ENCODE measurements around the gene IFI27L1.
A peak's percentile ranks its signal among the peaks of the same experiment; 100 is the strongest.

The IFI27L1 gene

DNA sequence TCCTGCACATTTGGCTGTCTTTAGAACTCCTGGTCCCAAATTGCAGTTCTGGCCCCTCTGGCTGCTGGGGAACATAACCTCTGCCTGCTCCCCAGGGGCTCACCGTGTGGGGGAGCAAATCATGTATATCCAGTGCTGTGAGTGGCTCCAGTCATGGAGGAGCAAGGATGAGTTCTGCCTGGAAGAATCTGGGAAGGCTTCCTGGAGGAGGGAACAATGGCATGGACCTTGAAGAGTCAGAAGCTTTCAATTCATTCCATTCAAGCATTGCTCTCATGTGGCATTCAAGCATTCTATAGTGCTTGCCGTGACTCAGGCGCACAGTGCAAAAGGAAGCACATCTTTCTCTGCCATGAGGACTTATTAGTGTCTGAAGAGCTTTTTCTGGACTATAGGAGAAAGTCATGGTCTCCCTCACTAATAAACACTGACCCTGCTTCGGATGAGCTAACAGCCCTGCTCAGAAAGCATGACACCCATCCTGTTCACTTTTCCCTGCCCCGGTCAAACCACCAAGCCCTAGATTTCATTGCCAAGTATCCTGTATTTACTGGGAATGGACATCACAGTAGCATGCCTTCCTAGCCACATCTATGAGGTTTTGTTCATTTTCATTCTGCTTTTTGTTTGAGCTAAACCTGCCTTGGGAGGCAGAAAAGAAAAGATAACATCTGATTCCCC lies 32.9 kb downstream of the IFI27L1 start:
- no peak for DNase-seq (ENCODE audit: low read depth, low spot score)

DNA sequence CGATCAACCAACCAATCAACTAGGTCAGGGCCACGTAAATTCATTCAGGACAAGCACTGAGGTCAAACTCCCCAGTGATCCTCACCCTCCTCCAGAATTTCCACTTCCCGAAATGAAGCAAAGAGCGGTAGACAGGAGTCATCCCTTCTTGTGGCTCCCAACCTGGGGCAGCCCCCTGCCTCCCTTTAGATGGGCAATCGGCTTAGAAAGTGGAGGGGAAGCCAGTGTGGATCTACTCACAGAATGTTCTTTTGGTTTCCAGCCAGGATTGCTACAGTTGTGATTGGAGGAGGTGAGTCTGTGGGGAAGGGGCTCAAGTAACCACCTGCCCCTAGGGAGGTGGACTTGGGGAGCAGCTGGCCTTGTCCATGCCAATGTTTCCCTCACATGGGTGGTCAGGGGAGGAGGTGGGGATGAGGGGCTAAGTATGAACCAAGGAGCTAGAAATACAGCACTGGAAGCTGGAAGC lies 33.5 kb downstream of the IFI27L1 start:
- DNase-seq (ENCODE audit: low read depth, low spot score), result no peak

DNA sequence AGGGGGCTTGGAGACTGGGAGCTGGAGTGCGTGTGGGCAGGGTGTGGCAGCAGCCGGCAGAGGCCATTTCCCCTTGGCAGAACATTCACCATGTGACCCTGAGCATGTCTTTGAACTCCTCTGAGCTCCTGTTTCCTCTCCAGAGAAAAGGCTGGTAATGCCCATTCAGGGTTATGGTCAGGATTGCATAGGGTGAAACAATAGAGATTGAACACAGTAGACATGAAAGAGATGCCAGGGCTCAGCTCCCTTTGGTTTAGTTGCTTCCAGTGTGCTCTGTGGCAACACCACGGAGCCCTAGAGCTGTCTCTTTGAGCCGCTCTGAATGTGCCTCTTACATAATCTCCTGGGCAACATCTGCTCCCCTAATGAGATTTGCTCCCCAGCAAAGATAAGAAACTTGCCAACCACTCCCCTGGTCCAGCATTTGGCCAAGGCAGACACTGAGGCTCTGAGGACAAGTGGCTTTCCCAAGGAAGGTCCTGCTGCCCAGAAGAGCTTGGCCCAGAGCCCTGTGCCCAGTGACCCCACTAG lies 34.0 kb downstream of the IFI27L1 start:
- no peak for DNase-seq (ENCODE audit: low read depth, low spot score)

DNA sequence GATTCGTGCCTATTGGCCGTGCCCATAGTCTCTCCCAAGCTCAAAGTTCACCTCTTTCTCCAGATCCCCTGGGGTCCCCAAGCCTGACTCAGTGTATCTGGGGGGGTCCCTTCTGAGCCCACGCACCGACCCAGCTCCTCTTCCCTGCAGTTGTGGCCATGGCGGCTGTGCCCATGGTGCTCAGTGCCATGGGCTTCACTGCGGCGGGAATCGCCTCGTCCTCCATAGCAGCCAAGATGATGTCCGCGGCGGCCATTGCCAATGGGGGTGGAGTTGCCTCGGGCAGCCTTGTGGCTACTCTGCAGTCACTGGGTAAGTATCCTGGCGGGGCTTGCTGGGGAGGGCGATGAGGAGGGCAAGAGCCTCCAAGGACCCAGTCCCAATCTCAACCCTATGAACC lies 34.5 kb downstream of the IFI27L1 start:
- DNase-seq (ENCODE audit: low read depth, low spot score), result no peak

DNA sequence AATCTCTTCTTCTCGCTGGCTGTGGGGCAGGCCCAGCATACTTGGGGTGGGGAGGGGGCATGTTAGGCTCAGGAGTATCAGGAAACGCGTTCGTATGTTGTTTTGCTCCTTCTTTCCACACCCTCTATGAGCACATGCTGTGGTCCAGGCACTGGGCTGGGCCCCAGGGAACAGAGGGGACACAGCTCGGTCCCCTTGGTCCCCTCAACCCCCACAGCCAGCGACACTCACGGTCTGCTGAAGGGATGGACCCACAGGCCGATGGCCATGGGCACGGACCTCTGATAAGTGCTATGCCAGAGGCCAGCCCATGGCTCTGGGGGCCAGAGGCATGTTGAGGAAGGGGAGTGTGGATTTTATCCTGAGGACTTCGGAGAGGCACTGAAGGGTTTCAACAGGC lies 35.6 kb downstream of the IFI27L1 start:
- no peak for DNase-seq (ENCODE audit: low read depth, low spot score)

DNA sequence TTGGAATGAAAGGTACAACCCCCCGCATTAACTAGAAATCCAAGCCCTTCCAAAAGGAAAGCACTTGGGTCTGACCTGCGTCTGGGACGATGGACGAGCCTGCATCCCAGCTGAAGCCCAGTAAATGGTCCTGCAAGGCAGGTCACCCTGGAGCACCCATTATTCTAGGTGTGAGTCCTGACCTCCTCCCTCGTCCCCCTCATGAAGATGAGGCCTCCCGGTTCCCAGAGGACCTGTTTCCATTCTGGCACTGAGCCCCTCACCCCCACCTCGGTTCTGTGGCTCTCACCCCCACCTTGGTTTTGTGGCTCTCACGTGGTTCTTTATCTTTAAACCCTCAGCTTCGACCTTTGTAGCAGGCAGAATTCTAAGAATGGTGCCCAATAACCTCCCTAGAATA lies 36.7 kb downstream of the IFI27L1 start:
- DNase-seq (ENCODE audit: low read depth, low spot score), result no peak

DNA sequence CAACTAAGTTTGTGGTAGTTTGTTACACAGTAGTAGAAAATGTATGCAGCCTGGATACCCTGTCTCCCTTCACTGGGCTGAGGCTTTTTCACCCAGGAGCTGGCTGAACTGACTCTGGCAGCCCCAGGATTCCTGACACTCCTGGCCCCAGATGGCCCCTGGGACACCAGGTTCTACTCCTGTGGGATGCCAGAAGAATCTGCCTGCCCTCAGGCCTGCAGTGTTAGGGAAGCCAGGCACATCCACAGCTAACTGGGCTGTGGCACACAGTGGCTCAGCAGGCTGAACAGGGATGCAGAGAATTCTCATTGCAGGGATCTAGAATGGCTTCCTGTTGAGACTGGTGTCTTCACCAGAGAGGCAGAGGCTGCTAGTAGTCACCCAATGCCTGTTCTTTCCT lies 38.0 kb downstream of the IFI27L1 start:
- DNase-seq (ENCODE audit: low read depth, low spot score), result no peak

DNA sequence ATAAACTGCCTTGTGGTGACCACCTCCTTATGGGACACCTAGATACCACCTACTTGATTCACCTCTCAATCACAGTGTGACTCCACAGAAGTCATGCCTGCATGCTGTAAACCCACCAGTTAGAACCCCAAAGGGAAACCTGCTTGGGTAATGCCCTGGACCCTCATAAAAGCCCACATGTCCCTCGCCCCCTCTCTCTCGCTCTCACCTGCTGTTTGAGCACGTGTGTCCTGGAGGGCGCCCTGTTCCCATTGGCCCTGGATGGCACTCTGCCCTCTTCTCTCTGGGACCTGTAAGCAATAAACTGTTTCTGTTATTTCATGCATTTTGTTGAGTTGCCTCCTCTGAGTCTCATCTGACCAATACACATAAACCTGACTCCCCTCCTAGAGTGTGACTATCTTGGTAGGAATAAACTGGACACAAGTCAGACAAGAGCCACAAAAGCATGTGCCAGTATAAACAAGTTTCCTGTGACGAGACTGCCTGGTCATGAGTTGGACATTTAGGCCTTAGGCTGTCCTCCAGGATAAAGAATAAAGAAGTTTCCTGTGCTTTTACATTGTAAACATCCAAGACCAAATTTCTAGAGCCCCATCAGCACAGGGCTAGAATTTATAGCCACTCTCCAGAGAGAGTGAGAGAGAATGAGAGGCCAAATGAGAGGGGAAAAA lies 39.7 kb downstream of the IFI27L1 start:
- no peak for DNase-seq (ENCODE audit: low read depth, low spot score)

DNA sequence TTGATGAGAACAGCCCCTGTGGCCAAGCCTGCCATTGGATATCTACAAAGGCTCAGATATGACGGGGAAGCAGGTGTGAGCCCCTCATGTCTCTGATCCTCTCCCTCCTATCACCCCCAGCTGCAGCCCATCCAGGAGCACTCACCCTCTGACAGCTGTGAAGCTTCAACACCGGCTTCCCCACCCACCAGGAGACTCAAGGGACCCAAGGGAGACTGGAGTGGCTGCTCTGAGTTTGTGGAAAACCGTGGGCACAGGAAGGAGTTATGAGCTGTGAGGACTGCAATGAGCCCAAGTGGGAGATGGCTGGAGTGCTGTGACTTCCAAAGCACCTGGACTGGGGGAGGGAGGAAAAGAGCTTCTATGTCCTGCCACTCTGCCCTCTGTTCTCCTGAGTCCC lies 40.4 kb downstream of the IFI27L1 start:
- DNase-seq (ENCODE audit: low read depth, low spot score), result no peak

DNA sequence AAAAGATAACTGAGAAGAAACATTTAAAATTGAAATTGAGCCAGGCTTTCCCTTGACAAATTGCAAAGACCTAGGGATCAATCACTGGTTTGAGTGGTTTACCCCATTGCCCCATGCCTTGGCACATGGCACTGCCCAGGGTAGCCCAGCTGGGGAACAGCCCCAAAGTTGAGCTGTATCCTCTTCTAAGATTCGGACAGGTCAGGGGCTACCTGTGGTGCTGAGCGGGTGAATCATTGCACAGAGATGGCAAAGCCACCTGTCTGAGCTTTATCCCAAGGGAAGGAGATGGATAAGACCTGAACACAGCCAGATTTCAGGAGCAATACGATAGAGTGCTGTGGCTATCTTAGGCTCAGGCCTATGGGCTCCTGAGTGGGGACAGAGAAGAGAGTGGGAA lies 41.3 kb downstream of the IFI27L1 start:
- DNase-seq (ENCODE audit: low read depth, low spot score), result no peak

DNA sequence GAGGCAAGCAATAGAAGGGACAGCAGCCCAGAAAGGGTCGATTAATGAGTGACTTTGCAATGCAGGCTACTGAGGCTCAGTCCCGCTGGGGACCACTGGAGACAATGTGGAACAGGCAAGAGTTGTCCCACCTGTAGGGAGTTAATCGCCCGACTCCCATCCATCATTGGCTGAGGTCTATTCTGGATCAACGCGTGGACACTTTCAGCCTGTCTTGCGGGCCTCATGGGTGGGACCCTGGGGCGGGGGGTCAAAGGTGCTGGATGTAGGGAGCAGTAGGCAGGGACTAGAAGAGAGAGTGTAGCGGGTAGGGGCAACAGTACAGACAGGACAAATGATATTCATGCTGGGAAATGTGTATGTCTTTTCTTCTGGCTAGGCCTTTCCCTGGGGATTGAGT lies 42.2 kb downstream of the IFI27L1 start:
- DNase-seq (ENCODE audit: low read depth, low spot score), result no peak

DNA sequence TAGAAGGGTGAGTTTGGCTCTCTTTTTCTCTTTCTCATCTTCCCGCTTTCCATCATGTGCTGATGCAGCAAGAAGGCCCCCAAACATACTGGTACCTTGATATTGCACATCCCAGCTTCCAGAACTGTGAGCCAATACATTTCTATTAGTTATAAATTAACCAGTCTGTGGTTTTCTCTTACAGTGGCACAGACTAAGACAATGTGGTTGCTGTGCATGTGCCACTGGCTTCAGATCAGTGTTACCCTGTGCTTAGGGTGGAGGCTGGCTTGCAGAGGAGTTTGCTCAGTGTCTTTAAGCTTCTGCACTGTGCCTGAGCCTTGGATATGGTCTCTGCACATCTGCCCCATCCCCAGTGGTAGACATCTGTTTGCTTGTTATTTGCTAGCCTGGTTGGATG lies 42.8 kb downstream of the IFI27L1 start:
- no peak for DNase-seq (ENCODE audit: low read depth, low spot score)

DNA sequence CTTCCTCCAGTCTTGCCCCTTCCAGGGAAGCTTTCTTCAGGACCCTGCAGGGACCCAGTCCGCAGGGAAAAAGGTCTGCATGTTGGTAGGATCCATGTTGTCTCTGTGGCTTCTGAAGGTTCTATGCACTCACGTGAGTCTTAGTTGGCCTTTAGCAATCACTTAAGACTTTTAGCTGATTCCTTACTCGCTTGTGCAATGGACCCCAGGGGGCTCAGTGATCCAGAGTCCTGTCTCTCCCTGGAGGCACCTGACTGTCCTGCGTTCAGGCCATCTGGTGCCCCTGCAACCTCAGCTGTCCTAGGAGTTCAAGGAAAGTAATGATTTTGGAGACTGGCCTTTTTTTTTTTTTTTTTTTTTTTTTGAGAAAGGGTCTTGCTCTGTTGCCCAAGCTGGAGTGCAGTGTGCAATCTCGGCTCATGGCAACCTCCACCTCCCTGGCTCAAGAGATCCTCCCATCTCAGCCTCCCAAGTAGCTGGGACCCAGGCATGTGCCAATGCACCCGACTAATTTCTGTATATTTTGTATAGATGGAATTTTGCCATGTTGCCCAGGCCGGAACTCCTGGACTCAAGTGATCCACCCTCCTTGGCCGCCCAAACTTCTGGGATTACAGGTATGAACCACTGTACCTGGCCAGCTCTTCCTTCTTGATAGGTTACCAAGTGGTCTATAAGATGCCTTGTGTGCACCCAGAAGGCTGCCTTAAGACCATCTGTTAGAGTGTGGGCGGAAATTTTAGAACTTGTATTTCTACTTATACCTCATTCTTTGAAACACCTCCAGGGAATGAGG lies 43.7 kb downstream of the IFI27L1 start:
- no peak for DNase-seq (ENCODE audit: low read depth, low spot score)

DNA sequence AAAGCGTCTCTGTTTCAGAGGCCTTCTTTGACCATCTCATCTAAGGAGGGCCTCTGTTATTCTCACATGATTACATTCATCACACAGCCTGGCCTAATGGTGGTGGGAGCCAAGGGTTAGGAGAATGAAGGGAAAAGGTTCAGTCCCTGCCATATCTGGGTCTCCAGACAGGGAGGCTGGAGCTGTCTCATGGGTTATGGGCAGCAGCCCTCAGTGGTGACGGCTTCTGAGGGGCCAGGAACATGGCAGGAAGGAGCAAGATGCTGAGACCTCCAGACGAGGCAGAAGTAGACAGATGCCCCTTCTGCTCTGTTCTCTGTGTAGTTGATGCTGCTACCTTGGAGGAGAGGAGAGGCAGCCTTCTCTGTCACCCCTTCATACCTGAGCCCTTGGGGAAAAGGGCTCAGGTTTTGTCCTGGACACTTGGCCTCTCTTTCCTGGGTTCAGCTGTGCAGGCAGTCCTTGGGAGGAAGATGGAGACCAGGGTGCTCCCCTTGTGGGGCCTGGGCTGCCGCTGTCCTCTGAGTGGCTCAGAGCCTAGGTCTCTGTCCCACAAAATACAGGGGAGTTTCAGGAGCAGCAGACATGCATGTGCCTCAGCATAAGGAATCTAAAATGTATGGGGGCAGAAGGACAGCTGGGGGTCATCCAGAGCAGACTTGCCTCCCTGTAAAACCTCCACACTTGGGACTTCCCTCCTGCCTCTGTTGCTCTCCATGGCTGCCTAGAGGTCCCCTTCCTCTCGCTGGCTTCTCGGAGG lies 44.7 kb downstream of the IFI27L1 start:
- no peak for DNase-seq (ENCODE audit: low read depth, low spot score)

DNA sequence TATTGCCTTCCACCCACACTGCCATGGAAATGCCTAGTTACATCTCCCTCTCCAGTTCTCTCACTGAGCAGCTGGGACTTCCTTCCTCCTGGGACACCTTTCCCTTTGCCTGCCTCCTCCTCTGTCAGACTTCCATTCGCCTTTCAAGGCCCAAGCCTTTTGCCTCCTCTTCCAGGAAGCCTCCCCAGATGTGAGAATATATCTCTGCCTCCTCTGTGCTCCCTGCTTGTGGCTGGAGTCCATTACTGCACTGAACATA lies 45.2 kb downstream of the IFI27L1 start:
- DNase-seq (ENCODE audit: low read depth, low spot score), result no peak

DNA sequence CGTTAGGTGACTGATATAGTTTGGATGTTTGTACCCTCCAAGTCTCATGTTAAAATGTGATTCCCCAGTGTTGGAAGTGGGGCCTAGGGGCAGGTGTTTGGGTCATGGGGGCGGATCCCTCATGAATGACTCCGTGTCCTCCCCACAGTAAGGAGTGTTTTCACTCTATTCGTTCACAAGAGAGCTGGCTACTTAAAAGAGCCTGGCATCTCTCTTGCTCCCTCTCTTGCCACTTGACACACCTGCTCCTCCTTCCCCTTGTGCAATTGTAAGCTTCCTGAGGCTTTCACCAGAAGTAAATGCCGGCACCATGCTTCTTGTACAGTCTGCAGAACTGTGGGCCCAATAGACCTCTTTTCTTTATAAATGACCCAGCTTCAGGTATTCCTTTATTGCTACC lies 45.7 kb downstream of the IFI27L1 start:
- no peak for DNase-seq (ENCODE audit: low read depth, low spot score)

DNA sequence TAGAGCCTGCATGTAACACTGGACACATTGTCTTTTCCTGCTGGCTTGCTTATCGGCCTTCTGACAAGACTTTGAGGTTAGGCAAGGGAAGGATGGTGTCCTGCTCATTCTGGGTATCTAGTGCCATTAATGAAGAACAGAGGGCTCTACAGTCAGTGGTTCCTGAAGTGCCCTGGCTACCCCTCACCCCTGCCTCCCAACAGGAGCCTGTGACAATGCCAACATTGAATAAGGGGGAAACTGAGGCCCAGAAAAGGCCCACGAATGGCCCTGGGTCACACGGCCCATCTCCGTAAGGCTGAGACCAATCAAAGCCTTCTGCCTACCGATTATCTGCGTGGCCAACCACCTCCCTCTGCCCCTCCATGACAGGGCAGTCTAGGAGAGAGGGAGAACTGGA lies 46.2 kb downstream of the IFI27L1 start:
- no peak for DNase-seq (ENCODE audit: low read depth, low spot score)

DNA sequence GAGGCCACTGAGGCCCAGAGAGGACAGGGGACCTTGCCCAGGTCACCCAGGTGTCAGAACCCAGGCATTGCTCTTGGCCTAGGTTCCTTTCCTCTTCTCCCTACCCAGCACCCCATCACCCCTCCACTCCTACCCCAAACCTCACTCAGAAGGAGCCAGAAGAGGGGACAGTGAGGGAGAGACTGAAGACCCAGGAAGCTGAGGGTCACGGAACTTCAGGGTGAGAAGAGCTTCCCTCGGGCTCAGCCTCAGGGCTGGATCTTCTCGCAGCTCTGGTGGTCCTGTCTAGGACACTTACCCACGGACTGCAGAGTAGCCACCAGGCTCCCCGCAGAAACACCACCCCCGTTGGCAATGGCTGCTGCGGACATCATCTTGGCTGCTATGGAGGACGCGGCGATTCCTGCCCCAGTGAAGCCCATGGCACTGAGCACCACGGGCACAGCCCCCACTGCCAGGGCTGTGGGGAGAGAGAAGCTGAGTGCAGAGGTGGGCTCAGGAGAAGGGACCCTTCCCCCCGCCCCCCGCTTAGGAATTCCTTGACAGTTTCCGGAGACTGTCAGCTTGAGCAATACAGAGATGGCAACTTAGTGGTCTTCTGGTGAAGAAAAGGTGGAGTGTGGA lies 47.2 kb downstream of the IFI27L1 start:
- DNase-seq (ENCODE audit: low read depth, low spot score), result no peak

DNA sequence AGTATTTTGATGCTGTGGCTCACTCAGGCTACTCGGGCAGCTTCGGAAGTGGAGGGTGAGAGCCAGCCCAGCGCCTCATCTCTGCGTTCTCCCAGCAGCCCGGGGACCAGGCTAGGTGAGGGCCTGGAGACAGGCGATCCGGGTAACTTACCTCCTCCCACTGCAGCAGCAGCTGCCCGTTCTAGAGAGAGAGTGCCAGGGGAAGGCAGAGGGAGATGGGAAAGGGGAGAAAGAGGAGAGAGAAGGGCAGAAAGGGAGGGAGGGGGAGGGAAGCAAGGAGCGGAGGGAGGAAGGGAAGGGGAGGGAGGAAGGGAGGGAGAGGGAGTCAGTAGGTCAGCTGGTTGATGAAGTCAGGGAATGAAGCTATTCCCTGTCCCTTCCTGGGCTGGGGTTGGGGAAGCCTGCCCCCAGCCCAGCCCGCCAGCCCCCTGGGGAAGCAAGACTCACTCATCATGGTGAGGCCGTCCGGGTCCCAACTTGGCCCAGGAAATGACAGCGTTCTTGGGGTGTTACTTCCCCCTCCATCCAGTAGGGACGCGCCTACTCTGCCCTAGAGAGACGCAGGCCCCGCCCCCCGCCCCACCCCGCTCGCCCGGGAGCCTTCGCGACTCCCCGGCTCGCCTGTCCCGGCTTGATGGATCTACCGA lies 48.1 kb downstream of the IFI27L1 start, which contains the start of gene IFI27L2:
TSS of gene IFI27L2 (minus strand) at position 494 of the 647 bp plus-strand sequence. CDS start at position 454, 40 bp downstream.
- peak; percentile 78 for DNase-seq (ENCODE audit: low read depth, low spot score)

DNA sequence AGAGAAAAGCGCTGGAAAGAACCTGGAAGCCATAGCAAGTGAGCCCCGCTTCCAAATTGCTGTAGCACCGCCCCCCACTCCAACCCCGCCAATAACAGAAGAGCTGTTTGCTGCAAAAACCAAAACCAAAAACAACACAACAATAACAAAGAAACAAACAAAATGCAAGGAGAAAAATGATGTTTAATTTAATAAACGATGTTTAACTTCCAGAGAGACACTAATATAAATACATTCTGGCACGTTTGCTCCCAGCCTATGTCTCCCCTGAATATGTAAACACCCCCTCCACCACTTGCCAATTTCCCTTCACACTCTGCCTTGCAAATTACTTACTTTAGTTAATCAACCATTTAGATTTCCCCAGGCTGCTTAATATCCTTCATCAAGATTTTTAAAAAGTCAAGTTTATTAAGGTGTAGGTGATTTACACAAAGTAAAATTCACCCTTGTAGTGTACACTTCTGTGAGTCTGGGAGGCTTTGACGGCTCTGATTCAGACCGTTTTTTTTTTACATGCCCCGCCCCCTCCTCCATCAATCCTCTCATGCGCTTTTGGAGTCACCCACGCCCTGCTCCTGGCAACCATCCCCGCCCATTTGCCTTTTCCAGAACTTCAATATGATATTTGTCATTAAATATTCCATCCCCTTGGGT lies 48.8 kb downstream of the IFI27L1 start:
- no peak for DNase-seq (ENCODE audit: low read depth, low spot score)
